ENCODE results near the gene PDSS2.

PDSS2 gene

GRCh38 chr6:107215334-107215733 is 244.0 kb downstream of the PDSS2 start:
- TF ChIP-seq CTCF (IDR thresholded peaks at IDR 0.05; ENCODE audit: extremely low read depth, missing control alignments) = no peak
- no peak for DNase-seq (ENCODE audit: low spot score)

GRCh38 chr6:107214655-107215054 is 244.7 kb downstream of the PDSS2 start:
- no peak for TF ChIP-seq CTCF (IDR thresholded peaks at IDR 0.05; ENCODE audit: extremely low read depth, missing control alignments)
- no peak for DNase-seq (ENCODE audit: low spot score)

GRCh38 chr6:107209406-107210305 is 249.7 kb downstream of the PDSS2 start:
- no peak for DNase-seq (ENCODE audit: low spot score)
- TF ChIP-seq CTCF (IDR thresholded peaks at IDR 0.05; ENCODE audit: extremely low read depth, missing control alignments) = no peak

GRCh38 chr6:107207251-107207873 is 252.0 kb downstream of the PDSS2 start:
- TF ChIP-seq CTCF (IDR thresholded peaks at IDR 0.05; ENCODE audit: extremely low read depth, missing control alignments) = no peak
- no peak for DNase-seq (ENCODE audit: low spot score)

- DNase-seq (ENCODE audit: low spot score) = no peak
- TF ChIP-seq CTCF (IDR thresholded peaks at IDR 0.05; ENCODE audit: extremely low read depth, missing control alignments) = no peak
These were observed 254.0 kb downstream of the PDSS2 start for GRCh38 chr6:107205058-107205998.

- DNase-seq (ENCODE audit: low spot score) = no peak
- no peak for TF ChIP-seq CTCF (IDR thresholded peaks at IDR 0.05; ENCODE audit: extremely low read depth, missing control alignments)
These were observed 256.4 kb downstream of the PDSS2 start for GRCh38 chr6:107202876-107203468.
